CD4-positive, CD25-positive, alpha-beta regulatory T cell (primary cell): Measurements from ENCODE around the gene JMJD6. TPM values are rescaled to one million over a fixed set of nuclear protein-coding genes. Genes with fewer than 3 reads are reported as not detected.

Experiments
- ATAC-seq, 2 donors: fragments of 150-1000 bp; cut with Tn5 transposase; one replicate each; pipeline ENCODE4 v1.10.0; 2021; ENCODE audit warnings: low read depth in 2 of 2, moderate number of reproducible peaks in 2 of 2, moderate library complexity in 1 of 2
- DNase-seq, 3 donors: peaks; one replicate each; pipeline versions ENCODE4 v3.0.0 to v3.0.0-alpha.2; 2012 to 2022; ENCODE audit warnings: mixed read lengths in 1 of 3
- H3K27ac ChIP-seq: one replicate; pipeline ENCODE4 v1.7.0; 2013; ENCODE audit warnings: mild to moderate bottlenecking, low read length; ENCODE audit not compliant: insufficient read depth, poor library complexity, severe bottlenecking
- H3K27me3 ChIP-seq: one replicate; pipeline ENCODE4 v1.7.0; 2013; ENCODE audit warnings: low read length; ENCODE audit not compliant: control insufficient read depth, insufficient read depth
- H3K36me3 ChIP-seq: one replicate; pipeline ENCODE4 v1.7.0; 2013; ENCODE audit warnings: mild to moderate bottlenecking, low read length, moderate library complexity; ENCODE audit not compliant: control insufficient read depth, insufficient read depth
- H3K4me1 ChIP-seq: 2 replicates; pipeline ENCODE4 v1.7.0; 2013; ENCODE audit warnings: mild to moderate bottlenecking, low read length; ENCODE audit not compliant: insufficient read depth, control insufficient read depth, poor library complexity, severe bottlenecking
- H3K4me3 ChIP-seq: one replicate; pipeline ENCODE4 v1.7.0; 2013; ENCODE audit warnings: low read depth, mild to moderate bottlenecking, low read length, moderate library complexity
- H3K9me3 ChIP-seq, 2 experiments: 1 replicate in 1 of 2; 2 replicates in 1 of 2; pipeline ENCODE4 v1.7.0; 2013; ENCODE audit warnings: low read length in 2 of 2, mild to moderate bottlenecking in 1 of 2, moderate library complexity in 1 of 2; ENCODE audit not compliant: control insufficient read depth in 2 of 2
- H3K27ac Mint-ChIP-seq, 3 donors: one replicate each; pipeline ENCODE4 v1.8.0; 2020 to 2022; ENCODE audit warnings: mild to moderate bottlenecking in 3 of 3, mixed read lengths in 3 of 3, moderate library complexity in 2 of 3
- H3K27me3 Mint-ChIP-seq: one replicate; pipeline ENCODE4 v1.8.0; 2022; ENCODE audit warnings: mild to moderate bottlenecking, mixed read lengths
- H3K36me3 Mint-ChIP-seq: one replicate; pipeline ENCODE4 v1.8.0; 2020; ENCODE audit warnings: mixed read lengths
- H3K4me1 Mint-ChIP-seq, 4 donors: one replicate each; pipeline ENCODE4 v1.8.0; 2020 to 2022; ENCODE audit warnings: mixed read lengths in 4 of 4, mild to moderate bottlenecking in 1 of 4
- H3K4me3 Mint-ChIP-seq, 4 donors: one replicate each; pipeline ENCODE4 v1.8.0; 2020 to 2022; ENCODE audit warnings: mild to moderate bottlenecking in 4 of 4, mixed read lengths in 4 of 4, moderate library complexity in 3 of 4
- H3K9me3 Mint-ChIP-seq, 7 donors: one replicate each; pipeline ENCODE4 v1.8.0; 2020 to 2022; ENCODE audit warnings: mixed read lengths in 7 of 7, mild to moderate bottlenecking in 3 of 7, moderate library complexity in 2 of 7
- polyA plus RNA-seq, 4 donors: library from polyadenylated mRNA; unstranded; fragments of 300-500 nt; fragmentation: Illumina TruSeq; gene quantifications; one replicate each; pipeline ENCODE4 v1.2.3, GENCODE V29; 2021
- total RNA-seq: library from RNA; stranded (reverse); gene quantifications from one replicate; pipeline ENCODE4 v1.2.3, GENCODE V29; 2022

Gene JMJD6
- total and polyA plus RNA-seq, 5 donors from 2014 or later: 21.0 to 124 (median 37.0) TPM

DNA sequence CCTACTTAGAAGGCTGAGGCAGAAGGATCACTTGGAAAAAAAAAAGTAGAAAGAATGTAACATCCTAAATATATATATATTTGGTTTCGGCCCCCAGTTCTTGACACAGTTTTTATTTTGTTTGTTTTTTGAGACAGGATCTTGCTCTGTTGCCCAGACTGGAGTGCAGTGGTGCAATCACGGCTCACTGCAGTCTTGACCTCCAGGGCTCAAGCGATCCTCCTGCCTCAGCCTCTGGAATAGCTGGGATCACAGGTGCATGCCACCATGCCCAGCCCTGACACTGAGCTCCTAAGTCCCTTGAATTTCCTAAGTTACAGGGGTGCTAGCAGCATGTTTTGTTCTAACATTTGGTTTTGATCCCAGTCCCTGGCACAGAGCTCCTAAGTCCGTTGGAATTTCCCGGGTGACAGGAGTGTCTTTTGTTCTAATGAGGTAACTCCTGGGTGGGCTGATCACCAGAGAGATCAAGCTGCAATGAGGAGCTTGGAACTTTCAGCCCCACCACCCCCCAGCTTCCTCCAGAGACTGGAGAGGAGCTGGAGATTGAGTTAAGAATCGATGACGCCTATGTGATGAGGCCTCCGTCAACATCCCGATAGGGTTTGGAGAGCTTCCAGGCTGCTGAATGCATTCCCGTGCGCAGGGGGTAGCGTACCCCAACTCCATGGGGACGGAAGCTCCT is 35.7 kb downstream of the JMJD6 start:
- H3K27ac Mint-ChIP-seq: no peak overlapping the region
- H3K27ac ChIP-seq: no peak overlapping the region
- no peaks in the 10 kb centered on the region for H3K36me3 ChIP-seq
- H3K4me1 Mint-ChIP-seq: peaks cover 0 to 6% (median 1%) of the 10 kb centered on the region in 4 donors
- no peaks in the 10 kb centered on the region for H3K36me3 Mint-ChIP-seq
- no peaks in the 10 kb centered on the region for H3K9me3 Mint-ChIP-seq
- H3K27me3 ChIP-seq: no peaks in the 10 kb centered on the region
- no peaks in the 10 kb centered on the region for H3K9me3 ChIP-seq
- H3K27me3 Mint-ChIP-seq: no peaks in the 10 kb centered on the region
- ATAC-seq (no peak), DNase-seq (no peak)
- H3K4me1 ChIP-seq: no peaks in the 10 kb centered on the region
- H3K4me3 Mint-ChIP-seq: no peak overlapping the region
- no peak overlapping the region for H3K4me3 ChIP-seq

- H3K4me3 Mint-ChIP-seq: no peak overlapping the region
- Histone ChIP-seq H3K4me1 (no peaks in the 10 kb centered on the region), H3K27me3 (no peaks in the 10 kb centered on the region), H3K36me3 (no peaks in the 10 kb centered on the region), H3K4me3 (no peak overlapping the region), H3K9me3 (no peaks in the 10 kb centered on the region), H3K27ac (no peak overlapping the region)
- no peaks in the 10 kb centered on the region for H3K4me1 Mint-ChIP-seq
- no peaks in the 10 kb centered on the region for H3K9me3 Mint-ChIP-seq
- DNase-seq (no peak), ATAC-seq (no peak)
- no peak overlapping the region for H3K27ac Mint-ChIP-seq
- no peaks in the 10 kb centered on the region for H3K36me3 Mint-ChIP-seq
- no peaks in the 10 kb centered on the region for H3K27me3 Mint-ChIP-seq
Observed at GRCh38 chr17:76689859-76690258, 36.5 kb downstream of the JMJD6 start.

DNA sequence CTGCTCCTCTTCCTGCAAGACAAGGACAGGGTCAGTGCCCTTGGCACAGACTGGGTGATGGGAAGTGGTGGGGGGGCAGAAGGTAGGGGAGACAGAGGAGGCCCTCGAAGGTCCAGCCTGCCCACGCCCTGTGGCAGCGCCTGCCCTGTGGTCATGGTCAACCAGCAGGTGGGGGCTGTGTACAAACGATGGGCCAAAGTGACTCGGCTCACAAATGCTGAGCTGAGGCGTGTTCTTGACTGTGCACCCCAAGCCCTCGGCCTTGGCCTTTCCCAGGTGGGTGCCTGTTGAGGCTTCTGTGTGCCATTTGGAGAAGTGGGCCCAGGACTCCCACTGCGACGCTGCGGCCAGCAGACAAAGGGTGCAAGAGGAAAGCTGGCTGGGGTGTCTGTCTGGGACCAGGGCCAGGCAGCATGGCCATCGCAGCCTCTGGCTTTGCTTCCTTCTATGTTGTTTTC is 38.2 kb downstream of the JMJD6 start:
- no peaks in the 10 kb centered on the region for H3K27me3 ChIP-seq
- ATAC-seq (no peak), DNase-seq (no peak)
- Mint-ChIP-seq H3K9me3 (no peaks in the 10 kb centered on the region), H3K27ac (no peak overlapping the region), H3K4me1 (no peaks in the 10 kb centered on the region), H3K27me3 (no peaks in the 10 kb centered on the region), H3K36me3 (no peaks in the 10 kb centered on the region), H3K4me3 (no peak overlapping the region)
- H3K9me3 ChIP-seq: no peaks in the 10 kb centered on the region
- no peak overlapping the region for H3K4me3 ChIP-seq
- no peak overlapping the region for H3K27ac ChIP-seq
- H3K36me3 ChIP-seq: no peaks in the 10 kb centered on the region
- no peaks in the 10 kb centered on the region for H3K4me1 ChIP-seq

DNA sequence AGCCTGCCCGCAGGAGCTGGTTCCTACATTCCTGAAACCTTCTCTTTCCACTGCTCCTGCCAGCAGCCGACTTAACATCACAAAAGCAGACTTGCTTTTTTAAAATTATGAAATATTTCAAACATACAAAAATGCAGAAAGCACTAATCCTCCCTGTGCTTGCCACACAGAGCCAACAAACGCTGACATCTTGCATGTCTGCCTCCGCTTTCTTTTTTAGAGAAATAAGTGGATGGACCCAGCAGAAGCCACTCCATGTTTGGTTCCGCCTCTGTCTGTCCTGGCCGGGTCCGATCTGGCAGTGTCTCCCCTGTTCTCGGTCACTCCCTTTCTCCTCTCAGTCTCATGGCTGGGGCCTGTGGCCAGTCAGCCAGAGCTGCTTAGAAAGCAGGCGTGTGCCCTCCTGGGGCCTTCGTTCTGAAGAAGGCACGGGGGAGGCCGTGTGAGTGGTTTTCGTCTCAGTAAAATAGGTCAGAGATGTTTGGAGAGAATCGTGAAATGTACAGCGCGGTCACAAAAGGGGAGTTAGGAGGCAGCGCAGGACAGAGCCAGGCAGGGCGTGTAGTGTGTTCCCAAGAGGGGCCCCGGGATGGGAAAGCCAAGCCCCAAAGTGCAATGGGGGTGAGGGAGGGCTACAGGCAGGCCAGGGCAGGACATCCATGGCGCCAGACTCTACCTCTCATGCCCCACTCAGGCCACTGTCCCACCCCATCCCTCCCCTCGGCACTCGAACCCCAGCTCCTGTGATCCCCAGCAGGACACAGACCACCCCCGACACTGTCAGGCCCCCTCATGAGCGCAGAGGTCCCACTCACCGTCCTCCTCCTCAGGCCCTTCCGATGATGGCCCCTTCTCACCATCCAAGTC is 38.9 kb downstream of the JMJD6 start:
- H3K36me3 ChIP-seq: no peaks in the 10 kb centered on the region
- DNase-seq: no peak
- ATAC-seq: no peak
- no peak overlapping the region for H3K27ac Mint-ChIP-seq
- no peak overlapping the region for H3K4me3 ChIP-seq
- H3K9me3 ChIP-seq: no peaks in the 10 kb centered on the region
- H3K4me1 Mint-ChIP-seq: no peaks in the 10 kb centered on the region
- no peaks in the 10 kb centered on the region for H3K27me3 Mint-ChIP-seq
- H3K27ac ChIP-seq: no peak overlapping the region
- H3K9me3 Mint-ChIP-seq: no peaks in the 10 kb centered on the region
- H3K36me3 Mint-ChIP-seq: no peaks in the 10 kb centered on the region
- no peaks in the 10 kb centered on the region for H3K4me1 ChIP-seq
- H3K27me3 ChIP-seq: no peaks in the 10 kb centered on the region
- H3K4me3 Mint-ChIP-seq: no peak overlapping the region

DNA sequence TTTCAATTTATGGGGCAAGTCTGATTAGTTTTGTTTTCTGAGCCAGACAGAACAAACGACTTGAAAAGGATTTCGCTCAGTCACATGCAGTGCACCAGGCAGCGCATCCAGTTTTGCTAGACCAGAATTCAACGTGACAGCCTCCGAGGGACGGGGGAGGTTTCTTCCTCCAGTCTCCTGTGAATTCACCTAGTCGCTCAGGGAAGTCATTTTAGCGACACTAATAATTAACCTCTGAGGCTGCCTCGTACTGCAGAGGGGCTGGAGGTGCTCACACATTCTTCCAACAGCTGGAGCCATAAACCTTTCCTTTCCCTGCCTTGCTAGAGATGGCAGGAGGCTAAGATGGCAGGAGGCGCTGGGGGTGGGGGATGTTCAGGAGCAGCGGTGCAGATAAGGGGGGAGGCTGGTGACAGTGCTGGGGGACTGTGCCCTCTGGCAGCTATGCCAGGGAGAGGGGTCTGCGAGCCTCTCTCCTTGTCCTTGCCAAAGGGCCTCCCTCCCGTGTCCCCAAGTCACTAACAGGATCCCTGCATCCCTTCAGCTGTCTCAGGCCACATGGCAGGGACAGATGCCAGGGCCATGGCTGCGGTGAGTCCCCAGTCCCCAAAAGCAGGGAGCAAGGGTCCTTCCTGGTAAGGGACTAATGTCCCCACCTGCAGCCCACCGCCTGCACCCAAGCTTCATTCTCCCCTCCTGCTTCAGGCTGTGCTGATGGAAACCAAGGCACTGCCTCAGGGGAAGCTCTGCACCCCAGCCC is 39.7 kb downstream of the JMJD6 start:
- H3K9me3 ChIP-seq: no peaks in the 10 kb centered on the region
- H3K4me3 ChIP-seq: no peak overlapping the region
- no peak for ATAC-seq
- no peak for DNase-seq
- no peaks in the 10 kb centered on the region for H3K36me3 ChIP-seq
- H3K27ac ChIP-seq: no peak overlapping the region
- H3K27me3 ChIP-seq: no peaks in the 10 kb centered on the region
- no peaks in the 10 kb centered on the region for H3K36me3 Mint-ChIP-seq
- H3K27ac Mint-ChIP-seq: no peak overlapping the region
- no peak overlapping the region for H3K4me3 Mint-ChIP-seq
- H3K27me3 Mint-ChIP-seq: no peaks in the 10 kb centered on the region
- peaks cover 3% of the 10 kb centered on the region for H3K4me1 ChIP-seq
- H3K4me1 Mint-ChIP-seq: peaks cover 0 to 3% (median 0%) of the 10 kb centered on the region in 4 donors
- no peaks in the 10 kb centered on the region for H3K9me3 Mint-ChIP-seq

DNA sequence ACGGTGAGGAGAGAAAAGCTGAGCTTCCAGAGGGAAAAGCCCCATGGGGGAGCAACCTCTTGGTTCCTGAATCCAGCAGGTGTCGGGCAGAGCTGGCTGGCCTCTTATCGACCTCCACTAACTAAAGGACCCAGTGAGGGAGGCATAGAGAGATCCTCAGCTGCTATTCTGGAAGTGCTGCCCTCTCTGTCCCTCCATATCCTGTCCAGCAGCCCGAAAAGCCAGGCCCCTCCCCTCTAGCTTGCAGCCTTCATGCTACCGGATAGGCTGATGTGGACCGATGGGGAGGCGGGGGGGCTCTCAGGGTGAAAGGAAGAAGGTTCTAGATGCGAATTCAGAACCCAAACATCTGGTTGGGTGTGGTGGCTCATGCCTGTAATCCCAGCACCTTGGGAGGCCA is 40.6 kb downstream of the JMJD6 start:
- ATAC-seq: no peak
- Histone ChIP-seq H3K9me3 (no peaks in the 10 kb centered on the region), H3K4me1 (peaks cover 3% of the 10 kb centered on the region), H3K4me3 (no peak overlapping the region), H3K27ac (no peak overlapping the region), H3K36me3 (no peaks in the 10 kb centered on the region), H3K27me3 (no peaks in the 10 kb centered on the region)
- no peak overlapping the region for H3K27ac Mint-ChIP-seq
- H3K27me3 Mint-ChIP-seq: no peaks in the 10 kb centered on the region
- no peak for DNase-seq
- no peaks in the 10 kb centered on the region for H3K9me3 Mint-ChIP-seq
- no peak overlapping the region for H3K4me3 Mint-ChIP-seq
- H3K4me1 Mint-ChIP-seq: peaks cover 0 to 8% (median 3%) of the 10 kb centered on the region in 4 donors
- peaks cover 4% of the 10 kb centered on the region for H3K36me3 Mint-ChIP-seq

DNA sequence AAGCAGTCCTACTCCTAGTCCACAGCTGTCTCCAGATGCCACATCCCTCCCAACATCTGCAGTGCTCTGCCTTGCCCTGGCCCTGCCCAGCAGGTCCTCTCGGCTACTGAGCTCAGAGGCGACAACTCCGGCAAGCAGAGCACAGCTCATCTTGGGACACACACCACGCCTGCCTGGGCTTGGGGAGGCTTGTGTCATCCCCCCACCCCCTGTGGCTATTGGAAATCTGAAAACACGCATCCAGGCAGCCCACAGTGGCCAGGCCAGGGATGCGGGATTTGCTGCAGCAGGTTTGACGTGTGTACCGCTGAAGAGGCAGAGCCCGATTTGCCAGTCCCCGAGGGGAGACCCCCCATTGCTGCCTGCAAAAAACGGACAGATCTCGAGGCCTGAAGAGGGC is 41.0 kb downstream of the JMJD6 start:
- no peaks in the 10 kb centered on the region for H3K27me3 Mint-ChIP-seq
- H3K27me3 ChIP-seq: no peaks in the 10 kb centered on the region
- no peaks in the 10 kb centered on the region for H3K9me3 ChIP-seq
- H3K4me3 Mint-ChIP-seq: no peak overlapping the region
- H3K4me1 Mint-ChIP-seq: peaks cover 0 to 8% (median 4%) of the 10 kb centered on the region in 4 donors
- no peak for DNase-seq
- H3K27ac ChIP-seq: no peak overlapping the region
- peaks cover 3% of the 10 kb centered on the region for H3K4me1 ChIP-seq
- H3K4me3 ChIP-seq: no peak overlapping the region
- no peak for ATAC-seq
- H3K27ac Mint-ChIP-seq: no peak overlapping the region
- no peaks in the 10 kb centered on the region for H3K36me3 ChIP-seq
- H3K9me3 Mint-ChIP-seq: no peaks in the 10 kb centered on the region
- H3K36me3 Mint-ChIP-seq: peaks cover 4% of the 10 kb centered on the region
